ENCODE measurements around the gene OXCT1.
"Not testable (repeated sequence)": the region's sequence is repeated elsewhere in the genome, so short reads cannot be mapped to it uniquely, and the experiment has no call there.

OXCT1 gene

DNA sequence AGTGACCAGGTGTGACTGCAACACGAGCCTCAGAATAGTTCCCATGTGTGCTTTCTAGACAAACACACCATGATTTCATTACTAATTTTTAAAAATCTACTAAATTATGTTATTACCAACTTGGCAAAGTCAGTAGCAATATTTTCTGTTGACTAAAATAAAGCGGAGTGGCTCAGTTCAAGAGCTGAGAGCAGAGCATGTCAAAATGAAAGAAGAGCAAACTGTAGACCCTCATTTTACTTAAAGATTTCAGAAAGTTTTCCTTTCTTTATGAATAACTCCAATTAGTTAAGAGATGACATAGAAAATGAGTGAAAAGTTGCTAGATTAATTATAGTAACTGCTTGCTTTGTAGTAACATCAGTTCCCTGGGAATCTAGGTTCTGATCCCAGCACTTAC is 17.9 kb downstream of the OXCT1 start:
- no peak for TF ChIP-seq ZFX (IDR thresholded peaks at IDR 0.05)
- TF ChIP-seq, protein P1, sequence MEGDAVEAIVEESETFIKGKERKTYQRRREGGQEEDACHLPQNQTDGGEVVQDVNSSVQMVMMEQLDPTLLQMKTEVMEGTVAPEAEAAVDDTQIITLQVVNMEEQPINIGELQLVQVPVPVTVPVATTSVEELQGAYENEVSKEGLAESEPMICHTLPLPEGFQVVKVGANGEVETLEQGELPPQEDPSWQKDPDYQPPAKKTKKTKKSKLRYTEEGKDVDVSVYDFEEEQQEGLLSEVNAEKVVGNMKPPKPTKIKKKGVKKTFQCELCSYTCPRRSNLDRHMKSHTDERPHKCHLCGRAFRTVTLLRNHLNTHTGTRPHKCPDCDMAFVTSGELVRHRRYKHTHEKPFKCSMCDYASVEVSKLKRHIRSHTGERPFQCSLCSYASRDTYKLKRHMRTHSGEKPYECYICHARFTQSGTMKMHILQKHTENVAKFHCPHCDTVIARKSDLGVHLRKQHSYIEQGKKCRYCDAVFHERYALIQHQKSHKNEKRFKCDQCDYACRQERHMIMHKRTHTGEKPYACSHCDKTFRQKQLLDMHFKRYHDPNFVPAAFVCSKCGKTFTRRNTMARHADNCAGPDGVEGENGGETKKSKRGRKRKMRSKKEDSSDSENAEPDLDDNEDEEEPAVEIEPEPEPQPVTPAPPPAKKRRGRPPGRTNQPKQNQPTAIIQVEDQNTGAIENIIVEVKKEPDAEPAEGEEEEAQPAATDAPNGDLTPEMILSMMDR (conservative IDR thresholded peaks at IDR 0.05) = no peak
- H3K27ac ChIP-seq = no peak overlapping the region

GRCh38 chr5:41851116-41851515 is 19.1 kb downstream of the OXCT1 start:
- H3K27ac ChIP-seq = no peak overlapping the region
- no peak for TF ChIP-seq ZFX (IDR thresholded peaks at IDR 0.05)
- TF ChIP-seq, protein P1 (conservative IDR thresholded peaks at IDR 0.05) = no peak

GRCh38 chr5:41848983-41849382 is 21.2 kb downstream of the OXCT1 start:
- TF ChIP-seq, protein P1 (conservative IDR thresholded peaks at IDR 0.05) = no peak
- no peak for TF ChIP-seq ZFX (IDR thresholded peaks at IDR 0.05)
- no peak overlapping the region for H3K27ac ChIP-seq

- H3K27ac ChIP-seq = not testable (repeated sequence)
Measured at GRCh38 chr5:41845751-41846150, 24.5 kb downstream of the OXCT1 start.

DNA sequence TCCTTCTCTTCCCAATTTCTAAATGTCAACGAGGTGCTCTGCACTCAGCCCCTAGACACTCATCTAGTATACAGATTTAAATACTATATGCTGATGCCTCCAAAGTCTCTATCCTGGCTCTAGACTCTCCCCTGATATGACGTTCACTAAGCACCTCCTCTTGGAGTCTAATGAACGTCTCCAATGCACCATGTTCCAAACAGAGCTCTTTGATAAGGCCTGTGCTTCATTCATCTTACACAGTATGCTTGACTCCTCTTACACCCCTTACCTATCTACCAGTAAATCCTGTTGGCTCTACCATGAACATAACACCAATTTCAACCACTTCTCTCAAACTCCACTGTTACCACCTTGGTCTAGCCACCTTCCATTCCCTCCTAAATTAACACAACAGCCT is 25.7 kb downstream of the OXCT1 start:
- TF ChIP-seq ZFX (IDR thresholded peaks at IDR 0.05) = no peak
- TF ChIP-seq, protein P1 (conservative IDR thresholded peaks at IDR 0.05) = no peak
- no peak overlapping the region for H3K27ac ChIP-seq

GRCh38 chr5:41843456-41844370 is 26.5 kb downstream of the OXCT1 start:
- no peak overlapping the region for H3K27ac ChIP-seq
- no peak for TF ChIP-seq ZFX (IDR thresholded peaks at IDR 0.05)
- TF ChIP-seq, protein P1 (conservative IDR thresholded peaks at IDR 0.05) = peak; percentile 89

- TF ChIP-seq ZFX (IDR thresholded peaks at IDR 0.05) = no peak
- TF ChIP-seq, protein P1 (conservative IDR thresholded peaks at IDR 0.05) = no peak
Measured at GRCh38 chr5:41842777-41843176, 27.4 kb downstream of the OXCT1 start.

GRCh38 chr5:41841325-41841724 is 28.9 kb downstream of the OXCT1 start:
- TF ChIP-seq, protein P1 (conservative IDR thresholded peaks at IDR 0.05) = no peak
- no peak for TF ChIP-seq ZFX (IDR thresholded peaks at IDR 0.05)
- no peak overlapping the region for H3K27ac ChIP-seq

More at GRCh38 chr5:41842777-41843176, 27.4 kb downstream of the OXCT1 start:
- no peak overlapping the region for H3K27ac ChIP-seq
